TTC549 (cell line): ENCODE results near the gene BRIP1.
"Not testable (repeated sequence)": the region's sequence is repeated elsewhere in the genome, so short reads cannot be mapped to it uniquely, and the experiment has no call there.

Source experiments
- FAIRE-seq: peaks from 2 replicates; lab custom pipeline; 2012; peaks lifted over from hg19 to GRCh38; lab: Jason Lieb, UNC

BRIP1 gene

DNA sequence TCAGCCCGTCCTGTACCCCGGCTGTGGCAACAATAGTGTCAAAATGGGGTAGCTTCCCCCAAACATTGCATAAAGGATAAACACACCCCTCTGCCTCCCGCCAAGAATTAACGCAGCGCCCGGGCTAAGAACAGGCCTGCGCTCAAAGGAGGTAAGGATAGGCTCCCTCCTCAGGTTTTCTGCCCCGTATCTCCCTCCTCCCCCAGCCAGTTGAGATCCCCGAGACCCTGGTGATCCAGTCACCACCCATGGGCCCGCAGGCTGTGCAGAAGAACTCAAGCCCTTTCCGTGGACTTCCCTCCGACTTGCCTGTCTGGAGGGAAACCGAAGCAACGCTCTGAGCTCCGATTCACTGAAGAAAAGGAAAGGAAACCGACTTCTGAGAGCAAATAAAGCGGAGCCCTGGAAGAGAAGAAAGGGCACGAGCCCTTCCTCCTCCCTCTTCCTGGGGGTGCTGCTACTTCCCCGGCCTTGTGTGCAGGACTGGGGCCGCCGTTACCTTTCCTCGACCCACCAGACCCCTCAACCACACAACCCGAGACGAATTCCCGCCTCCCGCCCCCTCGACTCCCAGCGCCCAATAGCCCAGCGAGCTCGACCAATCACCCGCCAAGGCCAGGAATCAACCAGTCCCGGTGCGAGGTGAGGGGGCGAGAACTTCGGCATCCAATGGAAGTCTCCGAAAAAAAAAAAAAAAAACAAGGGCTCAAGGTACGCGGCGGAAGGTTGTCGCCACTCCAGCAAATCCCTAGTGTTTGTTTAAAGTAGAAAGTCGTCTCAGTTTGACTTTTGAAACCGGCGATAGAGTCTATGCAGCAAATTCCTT lies at the start of gene BRIP1:
Gene BRIP1, minus strand, starts transcription at position 554 of the 826 bp plus-strand sequence. CDS start 1,989 bp downstream, outside the sequence.
- peak; percentile 88 for FAIRE-seq

DNA sequence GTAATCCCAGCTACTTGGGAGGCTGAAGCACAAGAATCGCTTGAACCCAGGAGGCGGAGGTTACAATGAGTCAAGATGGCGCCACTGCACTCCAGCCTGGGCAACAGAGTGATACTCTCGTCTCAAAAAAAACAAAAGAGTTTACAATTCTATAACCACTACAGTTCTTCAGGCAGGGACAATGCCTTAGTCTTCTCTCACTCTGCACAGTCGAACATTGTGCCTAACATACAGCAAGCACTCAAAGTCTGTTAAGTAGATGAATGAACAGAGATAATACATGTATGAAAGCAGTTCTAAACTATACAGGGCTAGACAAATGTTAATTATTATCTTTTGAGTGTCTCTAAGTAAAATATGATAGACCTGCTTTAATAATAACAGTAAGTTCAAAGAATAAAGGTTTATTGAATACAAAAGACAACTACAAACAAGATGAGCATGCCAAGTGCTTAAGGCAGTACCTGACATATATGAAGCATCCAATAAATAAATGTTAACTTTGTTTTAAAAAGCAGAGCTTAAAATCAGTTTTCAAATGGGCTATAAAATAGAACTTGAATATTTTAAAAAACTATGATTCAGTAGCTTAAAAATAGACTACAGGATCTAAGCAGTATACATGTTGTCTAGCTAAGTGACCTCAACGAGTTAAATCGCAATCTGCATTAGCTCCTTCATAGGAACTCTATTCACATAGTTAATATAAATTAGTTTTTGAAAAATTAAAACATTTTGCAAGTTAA lies 45.1 kb upstream of the BRIP1 start:
- FAIRE-seq, result no peak

DNA sequence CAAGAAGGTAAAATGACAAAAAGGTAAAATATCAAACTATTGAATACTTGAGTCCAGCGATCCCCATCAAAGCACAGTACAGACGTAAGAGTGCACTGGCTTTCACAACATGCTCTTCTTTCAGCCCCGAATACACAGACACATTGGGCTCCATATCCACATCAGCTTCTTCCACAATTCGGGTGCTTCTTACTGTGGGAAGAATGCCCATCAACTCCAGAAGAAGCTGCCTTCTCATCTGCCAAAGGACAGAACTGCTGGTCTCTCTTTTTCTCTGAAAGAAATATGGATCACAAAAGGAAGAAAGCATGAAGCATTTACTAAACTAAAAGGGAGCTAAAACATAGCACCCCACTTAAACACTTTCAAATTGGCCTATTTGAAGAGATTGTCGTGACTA lies 44.0 kb upstream of the BRIP1 start:
- FAIRE-seq, result no peak

DNA sequence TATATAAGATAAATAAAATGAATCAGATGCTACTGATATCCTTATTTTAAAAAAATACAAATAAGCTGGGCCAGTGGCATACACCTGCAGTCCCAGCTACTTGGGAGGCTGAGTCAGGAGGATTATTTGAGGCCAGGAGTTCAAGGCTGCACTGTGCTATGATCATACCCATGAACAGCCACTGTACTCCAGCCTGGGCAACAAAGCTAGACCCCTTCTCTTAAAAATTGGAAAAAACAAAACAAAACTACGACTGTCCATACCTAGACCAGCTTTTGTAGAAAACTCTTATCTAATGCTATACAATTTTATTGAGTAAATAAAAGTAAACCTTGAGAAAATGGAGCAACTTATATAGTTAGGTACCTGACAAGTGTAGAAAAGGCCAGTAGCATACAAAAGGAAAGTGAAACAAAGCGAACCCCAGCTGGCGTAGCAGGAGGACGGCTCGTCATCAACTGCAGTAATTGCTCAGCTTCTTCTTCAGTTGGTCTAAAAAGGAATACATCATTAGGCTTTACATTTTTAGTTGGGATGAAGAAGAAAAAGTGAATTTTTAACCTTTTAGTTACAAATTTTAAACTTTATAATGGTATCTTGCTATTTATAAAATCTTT lies 40.9 kb upstream of the BRIP1 start:
- FAIRE-seq, result no peak

DNA sequence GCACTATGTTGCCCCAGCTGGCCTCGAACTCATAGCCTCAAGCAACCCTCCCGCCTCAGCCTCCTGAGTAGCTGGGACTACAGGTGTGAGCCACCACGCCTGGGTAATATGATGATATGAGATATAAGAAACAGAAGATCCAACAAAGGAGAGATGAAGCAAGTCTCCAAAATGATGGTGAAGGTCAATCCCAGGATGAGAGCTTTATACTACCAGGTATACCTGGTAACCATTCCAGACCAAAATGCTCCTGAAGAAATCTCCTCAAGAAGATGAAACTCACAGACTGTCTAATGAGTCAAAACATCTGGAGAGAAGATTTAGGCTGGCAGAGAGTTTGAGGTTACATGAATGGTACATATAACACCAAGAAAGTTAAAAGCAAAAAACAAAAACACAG lies 39.9 kb upstream of the BRIP1 start:
- FAIRE-seq, result no peak

DNA sequence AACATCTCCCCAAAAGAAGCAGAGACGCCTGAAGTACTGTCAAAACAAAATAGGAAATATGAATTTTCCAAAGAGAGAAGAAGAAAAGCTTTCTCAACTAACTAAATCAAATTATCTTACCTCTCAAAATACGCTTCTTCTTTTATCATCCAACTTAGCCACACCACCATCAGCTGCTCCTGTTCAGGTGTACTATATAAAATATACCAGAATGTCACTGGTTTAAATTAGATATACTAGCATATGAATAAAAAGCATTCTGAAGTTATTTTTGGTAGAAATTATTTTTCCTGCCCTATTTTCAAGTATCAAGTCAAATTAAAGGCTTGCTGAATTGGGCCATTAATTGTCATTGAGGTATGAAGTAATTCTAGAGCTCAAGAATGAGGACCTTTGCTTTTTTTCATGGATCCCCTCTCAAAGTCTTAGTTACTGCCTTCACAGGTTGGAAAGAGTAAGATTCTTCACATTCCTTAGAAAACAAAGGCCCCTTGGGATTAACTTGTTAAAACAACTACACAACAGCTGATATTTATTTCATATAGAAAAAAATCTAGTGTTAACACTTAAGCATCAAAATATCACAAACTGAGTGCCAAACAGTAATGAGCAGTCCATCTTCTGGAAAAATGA lies 34.3 kb upstream of the BRIP1 start:
- FAIRE-seq, result no peak

DNA sequence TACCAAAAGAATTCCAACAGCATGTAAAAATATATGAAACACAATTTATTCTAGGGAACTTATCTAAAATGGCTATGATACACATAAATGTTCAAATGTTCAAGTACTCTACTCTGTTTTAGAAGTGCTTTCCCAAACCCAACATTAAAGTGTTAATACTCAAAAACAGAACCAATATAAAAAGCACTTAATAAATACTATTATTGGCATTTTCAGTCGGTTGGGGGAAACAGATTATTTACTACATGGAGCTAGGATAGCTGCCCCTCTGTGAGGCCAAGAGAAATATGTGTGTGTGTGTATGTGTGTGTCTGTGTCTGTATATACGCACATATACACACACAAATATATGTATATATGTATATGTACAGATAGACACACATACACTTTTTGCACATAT lies 32.1 kb upstream of the BRIP1 start:
- no peak for FAIRE-seq

DNA sequence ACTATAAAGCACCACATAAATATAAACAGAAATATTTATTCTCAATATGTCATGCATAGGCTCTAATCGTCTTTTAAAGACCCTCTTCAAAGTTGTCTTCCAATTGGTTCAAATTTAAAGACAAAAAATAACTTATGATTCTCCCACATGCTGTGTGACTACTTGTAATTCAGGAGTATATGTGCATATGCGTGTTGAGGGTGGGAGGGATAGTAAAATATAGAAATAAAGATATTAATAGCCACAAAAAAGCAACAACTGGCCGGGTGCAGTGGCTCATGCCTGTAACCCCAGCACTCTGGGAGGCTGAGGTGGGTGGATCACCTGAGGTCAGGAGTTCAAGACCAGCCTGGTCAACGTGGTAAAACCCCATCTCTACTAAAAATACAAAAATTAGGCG lies 31.0 kb upstream of the BRIP1 start:
- not testable (repeated sequence) for FAIRE-seq

DNA sequence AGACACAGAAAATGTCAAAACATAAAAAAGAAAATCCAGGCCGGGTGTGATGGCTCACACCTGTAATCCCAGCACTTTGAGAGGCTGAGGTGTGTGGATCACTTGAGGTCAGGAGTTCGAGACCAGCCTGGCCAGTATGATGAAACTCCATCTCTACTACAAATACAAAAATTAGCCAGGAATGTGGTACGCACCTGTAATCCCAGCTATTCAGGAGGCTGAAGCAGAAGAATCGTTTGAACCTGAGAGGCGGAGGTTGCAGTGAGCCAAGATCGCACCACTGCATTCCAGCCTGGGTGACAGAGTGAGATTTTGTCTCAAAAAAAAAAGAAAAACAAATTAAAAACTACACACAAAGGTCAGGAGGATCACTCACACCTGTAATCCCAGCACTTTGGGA lies 24.4 kb upstream of the BRIP1 start:
- not testable (repeated sequence) for FAIRE-seq

DNA sequence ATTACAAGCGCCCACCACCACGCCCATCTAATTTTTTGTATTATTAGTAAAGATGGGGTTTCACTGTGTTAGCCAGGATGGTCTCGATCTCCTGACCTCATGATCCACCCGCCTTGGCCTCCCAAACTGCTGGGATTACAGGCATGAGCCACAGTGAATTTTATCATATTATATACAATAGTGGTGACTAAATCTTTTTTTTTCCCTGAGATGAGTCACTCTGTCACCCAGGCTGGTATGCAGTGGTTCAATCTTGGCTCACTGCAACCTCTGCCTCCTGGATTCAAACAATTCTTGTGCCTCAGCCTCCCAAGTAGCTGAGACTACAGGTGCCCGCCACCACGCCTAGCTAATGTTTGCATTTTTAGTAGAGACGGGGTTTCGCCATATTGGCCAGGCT lies 22.5 kb upstream of the BRIP1 start:
- not testable (repeated sequence) for FAIRE-seq

DNA sequence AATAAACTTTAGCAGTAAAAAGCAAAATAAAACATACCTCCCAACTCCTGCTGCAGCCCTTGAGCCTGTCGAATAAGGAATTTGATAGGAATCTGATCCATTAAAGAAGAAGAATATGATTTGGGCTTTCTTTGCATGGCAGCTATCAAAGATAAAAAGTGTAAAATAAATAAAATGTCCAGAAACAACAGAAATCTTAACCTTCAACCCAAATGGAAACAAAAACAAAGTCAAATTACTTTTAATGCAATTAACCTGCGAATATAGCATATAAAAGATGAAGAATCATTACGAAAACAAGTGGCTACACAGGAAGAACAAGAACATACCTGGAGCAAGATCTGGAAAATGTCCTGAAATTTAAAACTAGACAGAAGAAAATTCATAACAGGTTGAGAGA lies 21.5 kb upstream of the BRIP1 start:
- no peak for FAIRE-seq

DNA sequence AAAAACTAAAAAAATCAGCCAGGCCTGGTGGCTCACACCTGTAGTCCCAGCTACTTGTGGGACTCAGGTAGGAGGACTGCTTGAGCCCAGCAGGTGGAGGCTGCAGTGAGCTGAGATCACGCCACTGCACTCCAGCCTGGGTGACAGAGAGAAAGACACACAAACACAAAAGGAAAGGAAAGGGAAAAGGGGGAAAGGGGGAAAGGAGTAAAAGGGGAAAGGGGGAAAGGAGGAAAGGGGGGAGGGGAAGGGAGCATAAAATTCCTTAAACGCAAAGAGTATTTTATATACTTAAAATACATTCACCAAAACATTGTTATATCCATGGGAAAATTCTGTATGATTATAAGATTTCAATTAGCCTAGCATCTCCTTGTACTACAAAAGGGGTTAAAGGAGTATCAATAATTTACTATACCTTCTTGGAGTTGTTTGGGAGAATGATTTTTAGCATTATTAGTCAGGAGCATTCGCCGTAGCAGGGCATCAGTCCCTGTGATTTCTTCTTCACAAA lies 17.3 kb upstream of the BRIP1 start:
- no peak for FAIRE-seq

DNA sequence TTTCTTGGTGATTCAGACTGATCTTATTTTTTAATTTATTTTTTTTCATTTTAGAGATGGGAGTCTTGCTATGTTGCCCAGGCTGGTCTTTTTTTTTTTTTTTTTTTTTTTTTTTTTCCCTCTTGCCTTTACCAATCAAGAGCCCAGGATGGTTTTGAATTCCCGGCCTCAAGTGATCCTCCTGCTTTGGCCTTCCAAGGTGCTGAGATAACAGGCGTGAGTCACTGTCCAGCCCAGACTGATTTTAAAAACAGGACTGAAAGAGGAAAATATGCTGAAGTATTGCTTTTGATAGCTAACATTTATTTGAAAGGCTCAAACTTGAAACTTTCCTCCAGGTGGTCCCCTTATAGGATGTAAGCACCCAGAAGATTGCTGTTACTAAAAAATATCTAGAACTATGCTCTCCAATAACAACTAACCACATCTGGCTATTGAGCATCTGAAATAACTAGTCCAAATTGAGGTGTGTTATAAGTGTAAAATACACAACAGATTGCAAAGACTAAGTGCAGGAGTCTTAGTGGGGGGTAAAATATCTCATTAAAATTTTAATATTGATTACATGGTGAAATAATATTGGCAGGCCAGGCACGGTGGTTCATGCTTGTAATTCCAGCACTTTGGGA lies 15.8 kb upstream of the BRIP1 start:
- FAIRE-seq, result no peak

DNA sequence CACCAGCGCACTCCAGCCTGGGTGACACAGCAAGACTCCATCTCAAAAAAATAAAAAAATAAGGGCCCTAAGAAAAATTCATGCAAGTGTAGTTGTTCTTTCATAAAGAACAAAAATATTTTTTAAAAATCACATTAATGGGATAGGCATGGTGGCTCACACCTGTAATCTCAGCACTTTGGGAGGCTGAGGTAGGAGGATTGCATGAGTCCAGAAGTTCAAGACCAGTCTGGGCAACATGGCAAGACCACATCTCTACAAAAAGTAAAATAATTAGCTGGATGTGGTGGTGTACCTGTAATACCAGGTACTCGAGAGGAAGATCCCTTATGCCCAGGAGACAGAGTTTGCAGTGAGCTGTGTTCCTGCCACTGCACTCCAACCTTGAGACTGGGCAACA lies 15.2 kb upstream of the BRIP1 start:
- FAIRE-seq, result no peak

DNA sequence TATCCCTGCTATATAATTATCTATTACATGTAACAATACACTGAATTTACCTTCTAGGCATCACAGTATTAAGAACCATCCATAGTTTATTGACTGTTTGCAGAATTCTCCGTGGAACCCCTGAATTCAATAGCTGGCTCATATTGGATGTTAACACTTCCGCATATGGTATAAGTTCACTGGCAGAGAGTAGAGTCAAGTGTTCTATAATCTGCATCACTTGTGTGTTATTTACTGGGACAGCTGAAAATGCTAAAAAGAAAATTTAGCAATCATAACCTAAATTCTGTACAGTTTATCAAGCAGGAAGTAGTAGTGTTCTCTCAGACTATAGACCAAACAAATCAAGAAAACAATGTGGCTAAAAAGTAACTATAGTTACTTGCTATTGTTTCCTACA lies 14.5 kb upstream of the BRIP1 start:
- no peak for FAIRE-seq

DNA sequence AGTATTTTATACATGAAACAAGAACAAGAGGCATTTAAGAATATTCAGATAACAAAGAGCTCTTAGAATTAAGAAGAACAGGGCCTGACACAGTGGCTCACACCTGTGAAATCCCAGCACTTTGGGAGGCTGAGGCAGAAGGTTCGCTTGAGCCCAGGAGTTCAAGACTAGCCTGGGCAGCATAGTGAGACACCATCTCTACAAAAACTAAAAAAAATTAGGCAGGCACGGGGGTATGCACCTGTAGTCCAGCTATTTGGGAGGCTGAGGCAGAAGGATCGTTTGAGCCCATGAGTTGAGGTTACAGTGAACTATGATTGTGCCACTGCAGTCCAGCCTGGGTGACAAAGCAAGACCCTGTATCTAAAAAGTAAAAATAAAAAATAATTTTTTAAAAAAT lies 12.5 kb upstream of the BRIP1 start:
- no peak for FAIRE-seq

DNA sequence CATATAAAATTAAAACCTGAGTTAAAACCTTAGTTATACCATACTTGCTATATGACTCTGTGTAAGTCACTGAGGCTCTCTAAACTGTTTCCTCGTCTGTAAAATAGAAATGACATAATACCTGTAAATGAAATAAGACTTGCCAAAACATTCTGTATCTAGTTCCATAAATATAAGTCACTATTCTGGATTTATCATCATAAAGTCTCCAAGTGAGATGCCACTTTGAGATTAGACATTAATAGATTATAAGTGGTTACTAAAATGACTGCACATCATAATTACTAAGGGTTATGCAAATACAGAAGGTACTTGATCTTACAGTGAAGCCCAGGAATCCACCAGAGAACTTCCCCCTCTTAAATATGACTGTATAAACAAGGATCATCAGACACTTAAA lies 12.0 kb upstream of the BRIP1 start:
- no peak for FAIRE-seq

DNA sequence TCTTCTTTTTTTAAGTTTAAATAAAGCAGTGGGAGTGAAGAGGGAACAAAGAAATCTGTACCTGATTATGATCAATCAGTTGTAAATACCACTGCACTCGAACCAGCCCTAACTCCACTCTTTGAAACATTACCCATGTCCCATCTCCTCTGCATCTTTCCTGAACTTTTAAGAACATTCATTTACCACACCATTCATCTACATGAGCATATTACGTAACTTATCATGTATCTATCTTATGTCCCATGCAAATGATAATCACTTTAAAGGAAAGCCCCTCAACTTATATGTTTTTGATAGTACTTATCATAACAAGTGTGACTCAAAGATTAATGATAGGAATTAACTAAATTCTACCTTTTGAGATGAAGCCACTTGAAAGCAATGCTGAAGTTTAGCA lies 10.7 kb upstream of the BRIP1 start:
- FAIRE-seq, result no peak

DNA sequence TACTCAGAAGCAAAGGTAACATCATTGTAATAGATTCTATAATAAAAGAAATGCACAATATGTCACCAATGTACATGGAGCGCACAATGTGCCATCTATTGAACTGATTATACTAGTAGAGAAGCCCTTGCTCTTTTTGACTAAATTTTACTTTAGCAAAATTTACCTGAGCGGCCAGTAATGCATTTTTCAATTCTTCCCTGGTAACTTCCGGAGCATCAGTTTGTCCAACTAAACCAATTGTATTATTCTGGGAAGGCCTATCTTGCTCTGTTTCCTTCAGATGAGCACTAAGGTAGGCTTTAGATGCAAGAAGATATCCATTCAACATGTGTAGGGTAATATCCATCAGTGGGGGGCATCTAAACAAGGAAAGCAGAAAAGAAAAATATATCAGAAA lies 8.8 kb upstream of the BRIP1 start:
- FAIRE-seq, result no peak

DNA sequence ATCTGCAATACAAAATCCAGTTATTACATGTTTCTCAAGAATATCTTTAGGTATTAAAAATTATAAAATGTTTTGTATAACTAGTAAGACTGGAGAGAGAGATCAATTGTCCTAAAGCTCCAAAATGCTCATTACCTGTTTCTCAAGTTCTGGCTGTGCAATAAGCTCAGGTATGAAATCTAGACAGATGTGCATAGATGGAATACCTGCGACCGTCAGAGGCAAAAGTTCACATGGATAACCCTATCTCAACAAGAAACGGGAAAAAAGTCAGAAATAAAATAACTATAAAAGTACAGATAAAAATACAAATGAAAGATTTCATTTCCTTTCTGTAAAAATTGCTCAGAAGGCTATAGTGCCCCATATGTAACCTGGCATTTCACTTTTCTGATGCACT lies 5.8 kb upstream of the BRIP1 start:
- no peak for FAIRE-seq

DNA sequence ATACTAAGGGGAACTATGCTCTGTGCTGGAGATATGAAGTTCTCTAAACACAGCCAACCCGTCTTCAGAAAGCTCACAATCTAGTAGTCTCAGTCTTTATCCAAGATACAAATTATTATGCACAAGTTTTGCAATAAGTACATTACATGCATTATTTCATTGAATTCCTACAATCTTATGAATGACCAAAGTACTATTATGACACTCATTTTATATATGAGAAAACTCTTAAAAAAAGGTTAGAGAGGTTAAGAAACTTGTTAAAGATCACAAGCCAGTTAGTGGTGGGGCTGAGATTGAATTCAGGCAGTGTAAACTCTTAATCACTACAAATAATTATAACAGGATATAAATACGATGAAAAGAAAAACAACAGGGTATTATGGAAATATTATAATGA lies 4.7 kb upstream of the BRIP1 start:
- no peak for FAIRE-seq

DNA sequence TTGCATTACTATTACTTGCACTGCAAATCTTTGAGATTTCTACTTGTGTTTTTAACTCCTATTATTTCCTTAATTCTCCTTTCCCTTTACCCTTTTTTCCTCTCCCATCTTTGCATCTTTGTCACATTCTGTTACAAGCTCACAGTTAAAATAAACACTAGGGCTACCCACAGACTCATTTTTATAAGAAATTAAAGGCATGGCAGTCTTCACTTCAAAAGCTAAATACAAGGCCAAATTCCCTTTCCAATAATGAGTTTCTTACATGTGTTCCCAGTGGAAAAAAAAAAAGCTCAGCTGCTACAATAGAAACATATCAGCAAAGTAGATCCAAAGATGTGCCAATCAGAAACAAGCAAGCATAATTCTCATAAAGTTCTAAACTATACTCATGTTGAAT lies 3.7 kb upstream of the BRIP1 start:
- no peak for FAIRE-seq
